Testis (tissue), 2 donors: ENCODE measurements around the gene HSPBP1.

Source experiments
- POLR2A ChIP-seq: fragments of 450-650 bp; IDR thresholded peaks from one replicate; pipeline ENCODE4 v1.6.1; 2017; ENCODE audit warnings: antibody characterized with exemption, mild to moderate bottlenecking, moderate library complexity
- TF ChIP-seq, protein P1 (sequence below), 3 experiments: fragments of 450-650 bp in 2 of 3; fragments of 200-600 bp in 1 of 3; sonication (generic) in 1 of 3; IDR thresholded peaks; one replicate each; pipeline ENCODE4 v1.5.1; 2016 to 2019; ENCODE audit warnings: antibody characterized with exemption in 3 of 3, mild to moderate bottlenecking in 2 of 3, moderate library complexity in 1 of 3

DNA sequence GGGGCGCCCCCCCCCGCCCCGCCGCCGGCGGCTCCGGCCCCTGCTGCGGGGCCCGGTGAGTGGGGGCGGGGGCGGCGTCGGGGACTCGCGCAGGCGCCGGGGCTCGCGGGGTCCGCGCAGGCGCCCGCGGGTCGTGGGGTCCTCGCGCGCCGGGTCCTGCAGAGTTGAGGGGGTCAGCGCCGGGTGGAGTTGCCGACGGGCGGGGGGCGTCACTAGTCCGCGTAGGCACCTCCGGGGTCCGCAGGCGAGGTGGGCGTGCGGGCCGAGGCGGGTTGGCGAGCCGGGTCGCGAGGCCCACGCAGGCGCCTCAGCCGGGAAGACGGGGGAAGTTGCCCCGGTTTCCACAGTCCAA is 21.5 kb downstream of the HSPBP1 start:
- TF ChIP-seq, protein P1, sequence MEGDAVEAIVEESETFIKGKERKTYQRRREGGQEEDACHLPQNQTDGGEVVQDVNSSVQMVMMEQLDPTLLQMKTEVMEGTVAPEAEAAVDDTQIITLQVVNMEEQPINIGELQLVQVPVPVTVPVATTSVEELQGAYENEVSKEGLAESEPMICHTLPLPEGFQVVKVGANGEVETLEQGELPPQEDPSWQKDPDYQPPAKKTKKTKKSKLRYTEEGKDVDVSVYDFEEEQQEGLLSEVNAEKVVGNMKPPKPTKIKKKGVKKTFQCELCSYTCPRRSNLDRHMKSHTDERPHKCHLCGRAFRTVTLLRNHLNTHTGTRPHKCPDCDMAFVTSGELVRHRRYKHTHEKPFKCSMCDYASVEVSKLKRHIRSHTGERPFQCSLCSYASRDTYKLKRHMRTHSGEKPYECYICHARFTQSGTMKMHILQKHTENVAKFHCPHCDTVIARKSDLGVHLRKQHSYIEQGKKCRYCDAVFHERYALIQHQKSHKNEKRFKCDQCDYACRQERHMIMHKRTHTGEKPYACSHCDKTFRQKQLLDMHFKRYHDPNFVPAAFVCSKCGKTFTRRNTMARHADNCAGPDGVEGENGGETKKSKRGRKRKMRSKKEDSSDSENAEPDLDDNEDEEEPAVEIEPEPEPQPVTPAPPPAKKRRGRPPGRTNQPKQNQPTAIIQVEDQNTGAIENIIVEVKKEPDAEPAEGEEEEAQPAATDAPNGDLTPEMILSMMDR (IDR thresholded peaks at IDR 0.05), result no peak
- TF ChIP-seq POLR2A, result no peak
